H1 (cell line): ENCODE measurements around the gene UBTD1. TPM values are rescaled to one million over a fixed set of nuclear protein-coding genes. Genes with fewer than 3 reads are reported as not detected.

ENCODE experiments used
- CTCF ChIA-PET: fragments of 300-600 bp; sonication (Branson Sonifier 250); formaldehyde crosslinking; loops from one replicate; lab custom pipeline; 2021; ENCODE audit not compliant: partially characterized antibody; lab: Charles Lee
- POLR2A ChIA-PET: fragments of 300-600 bp; sonication (Branson Sonifier 250); formaldehyde crosslinking; loops from one replicate; lab custom pipeline; 2021; ENCODE audit warnings: inconsistent platforms; ENCODE audit not compliant: partially characterized antibody; lab: Charles Lee
- DNase-seq, 2 experiments: peaks; one replicate each; pipeline versions ENCODE4 v3.0.0 to v3.0.0-alpha.2; 2010 to 2022; ENCODE audit warnings: low spot score in 2 of 2, low read depth in 1 of 2, mixed read lengths in 1 of 2
- FAIRE-seq: peaks from 2 replicates; lab custom pipeline; 2011; peaks lifted over from hg19 to GRCh38; lab: Jason Lieb, UNC
- H2AFZ ChIP-seq: 2 replicates; pipeline ENCODE4 v1.8.1; 2012; ENCODE audit warnings: low read length, inconsistent platforms
- H2AK5ac ChIP-seq: 2 replicates; pipeline ENCODE4 v1.6.1; 2013; ENCODE audit warnings: low read depth, low read length
- H2BK120ac ChIP-seq: replicated peaks from 2 replicates; pipeline ENCODE3; 2013; ENCODE audit warnings: low read depth, low read length, inconsistent platforms
- H2BK12ac ChIP-seq: 2 replicates; pipeline ENCODE4 v1.6.1; 2013; ENCODE audit warnings: low read depth, low read length
- H2BK15ac ChIP-seq: 2 replicates; pipeline ENCODE4 v1.6.1; 2013; ENCODE audit warnings: low read length
- H2BK20ac ChIP-seq: 2 replicates; pipeline ENCODE4 v1.6.1; 2013; ENCODE audit warnings: low read length
- H2BK5ac ChIP-seq: 2 replicates; pipeline ENCODE4 v1.6.1; 2013; ENCODE audit warnings: low read depth, low read length
- H3K14ac ChIP-seq: 2 replicates; pipeline ENCODE4 v1.6.1; 2013; ENCODE audit warnings: inconsistent platforms; ENCODE audit not compliant: insufficient read length
- H3K18ac ChIP-seq: 2 replicates; pipeline ENCODE4 v1.6.1; 2013; ENCODE audit warnings: low read length; ENCODE audit errors: extremely low read depth
- H3K23ac ChIP-seq: 2 replicates; pipeline ENCODE4 v1.6.1; 2013; ENCODE audit warnings: inconsistent platforms; ENCODE audit not compliant: insufficient read length
- H3K23me2 ChIP-seq: 2 replicates; pipeline ENCODE4 v1.6.1; 2013; ENCODE audit warnings: low read depth, low read length
- H3K27ac ChIP-seq: 2 replicates; pipeline ENCODE4 v1.6.1; 2011; ENCODE audit warnings: low read depth, low read length, inconsistent platforms
- H3K27me3 ChIP-seq, 4 experiments: replicated peaks in 1 of 4; 1 replicate in 1 of 4; 2 replicates in 3 of 4; pipeline versions ENCODE4 v1.6.1 to v1.8.1; 2011 to 2013; ENCODE audit warnings: low read length in 3 of 4, mild to moderate bottlenecking in 3 of 4, inconsistent platforms in 2 of 4, mixed read lengths in 2 of 4, moderate library complexity in 1 of 4; ENCODE audit not compliant: control insufficient read depth in 3 of 4, insufficient read depth in 3 of 4; ENCODE audit errors: extremely low read depth in 1 of 4
- H3K36me3 ChIP-seq, 4 experiments: 2 replicates each; pipeline versions ENCODE4 v1.6.1 to v1.8.1; 2011 to 2013; ENCODE audit warnings: mild to moderate bottlenecking in 4 of 4, low read length in 3 of 4, moderate library complexity in 2 of 4, control low read depth in 1 of 4, inconsistent platforms in 1 of 4; ENCODE audit not compliant: insufficient read depth in 4 of 4, control insufficient read depth in 2 of 4
- H3K4ac ChIP-seq: replicated peaks from 2 replicates; pipeline ENCODE3; 2013; ENCODE audit warnings: low read length, low read depth, mixed read lengths, inconsistent platforms; ENCODE audit not compliant: insufficient read length
- H3K4me1 ChIP-seq, 4 experiments: replicated peaks in 1 of 4; 1 replicate in 1 of 4; 2 replicates in 3 of 4; pipeline versions ENCODE4 v1.6.1 to v1.8.1; 2011 to 2013; ENCODE audit warnings: low read length in 3 of 4, inconsistent platforms in 2 of 4, mixed read lengths in 1 of 4; ENCODE audit not compliant: insufficient read depth in 4 of 4, control insufficient read depth in 3 of 4
- H3K4me2 ChIP-seq, 2 experiments: 2 replicates each; pipeline versions ENCODE4 v1.6.1 to v1.8.1; 2011 to 2013; ENCODE audit warnings: low read depth in 2 of 2, low read length in 2 of 2, control low read depth in 1 of 2, inconsistent platforms in 1 of 2, mild to moderate bottlenecking in 1 of 2; ENCODE audit not compliant: insufficient read depth in 1 of 2
- H3K4me3 ChIP-seq, 4 experiments: fragments of 200-600, 300-600 bp in 1 of 4; sonication (generic), shearing (Covaris generic), sonication (Bioruptor Twin) in 1 of 4; 2 replicates each; pipeline versions ENCODE4 v1.5.1 to v1.8.1; 2011 to 2016; ENCODE audit warnings: low read length in 4 of 4, low read depth in 3 of 4, control low read depth in 2 of 4, inconsistent platforms in 2 of 4, mild to moderate bottlenecking in 2 of 4, mixed read lengths in 1 of 4, moderate library complexity in 1 of 4; ENCODE audit not compliant: insufficient read depth in 2 of 4; ENCODE audit errors: extremely low read depth in 1 of 4
- H3K56ac ChIP-seq: replicated peaks from 2 replicates; pipeline ENCODE3; 2013; ENCODE audit warnings: low read depth, mild to moderate bottlenecking, mixed read lengths, low read length, inconsistent platforms; ENCODE audit not compliant: insufficient read length
- H3K79me1 ChIP-seq: 2 replicates; pipeline ENCODE4 v1.6.1; 2013; ENCODE audit warnings: low read depth, low read length, control low read depth
- H3K79me2 ChIP-seq, 2 experiments: 2 replicates each; pipeline versions ENCODE4 v1.6.1 to v1.8.1; 2012 to 2013; ENCODE audit warnings: low read length in 2 of 2, mild to moderate bottlenecking in 2 of 2, inconsistent platforms in 1 of 2; ENCODE audit not compliant: insufficient read depth in 2 of 2, control insufficient read depth in 1 of 2
- H3K9ac ChIP-seq, 4 experiments: replicated peaks in 1 of 4; 1 replicate in 1 of 4; 2 replicates in 3 of 4; pipeline versions ENCODE4 v1.6.1 to v1.8.1; 2011 to 2013; ENCODE audit warnings: low read depth in 3 of 4, low read length in 3 of 4, control low read depth in 2 of 4, mild to moderate bottlenecking in 2 of 4, moderate library complexity in 2 of 4, inconsistent platforms in 1 of 4; ENCODE audit errors: extremely low read depth in 1 of 4
- H3K9me3 ChIP-seq, 2 experiments: 2 replicates each; pipeline versions ENCODE4 v1.6.1 to v1.8.1; 2012 to 2013; ENCODE audit warnings: mild to moderate bottlenecking in 2 of 2, moderate library complexity in 2 of 2, control low read depth in 1 of 2, inconsistent platforms in 1 of 2, low read depth in 1 of 2, low read length in 1 of 2, mixed read lengths in 1 of 2; ENCODE audit not compliant: insufficient read depth in 2 of 2
- H4K20me1 ChIP-seq, 2 experiments: replicated peaks in 1 of 2; 2 replicates each; pipeline versions ENCODE3 to v1.8.1; 2011 to 2013; ENCODE audit warnings: inconsistent platforms in 2 of 2, low read length in 2 of 2, mild to moderate bottlenecking in 1 of 2; ENCODE audit not compliant: insufficient read depth in 2 of 2, control insufficient read depth in 1 of 2
- H4K5ac ChIP-seq: 2 replicates; pipeline ENCODE4 v1.6.1; 2013; ENCODE audit warnings: low read length, low read depth, mixed read lengths, inconsistent platforms; ENCODE audit not compliant: insufficient read length
- H4K8ac ChIP-seq: 2 replicates; pipeline ENCODE4 v1.8.0; 2013; ENCODE audit warnings: mild to moderate bottlenecking, moderate library complexity, low read length, inconsistent platforms; ENCODE audit not compliant: insufficient read depth; ENCODE audit errors: extremely low read depth
- H4K91ac ChIP-seq: replicated peaks from 2 replicates; pipeline ENCODE3; 2013; ENCODE audit warnings: low read length, mixed read lengths, inconsistent platforms; ENCODE audit not compliant: insufficient read length
- ASH2L ChIP-seq: fragments of 200-600, 300-600 bp; sonication (generic); IDR thresholded peaks from one replicate; pipeline ENCODE4 v1.7.1; 2017; ENCODE audit warnings: low read length
- BACH1 ChIP-seq: IDR thresholded peaks from 2 replicates; pipeline ENCODE4 v1.6.1; 2012; ENCODE audit warnings: low read length, improper control_type of control experiment
- CHD1 ChIP-seq: IDR thresholded peaks from 2 replicates; pipeline ENCODE4 v1.6.1; 2012; ENCODE audit warnings: low read depth, low read length, improper control_type of control experiment
- GABPA ChIP-seq: IDR thresholded peaks from 2 replicates; pipeline ENCODE4 v1.6.1; 2011; ENCODE audit warnings: mild to moderate bottlenecking, low read length, moderate library complexity, borderline replicate concordance; ENCODE audit not compliant: insufficient read depth
- KDM1A ChIP-seq: fragments of 200-600, 300-600 bp; sonication (generic); IDR thresholded peaks from 2 replicates; pipeline ENCODE4 v1.7.1; 2016; ENCODE audit warnings: mild to moderate bottlenecking, low read length, borderline replicate concordance
- WGBS, 2 experiments: shearing (Covaris generic) in 1 of 2; methylation state at CpG; one replicate each; pipeline versions ENCODE4 v1.1.6 to v1.1.7; 2013 to 2015; ENCODE audit warnings: low lambda C conversion rate in 2 of 2, mixed read lengths in 2 of 2, inconsistent platforms in 1 of 2, low coverage in 1 of 2, missing lambda C conversion rate in 1 of 2; ENCODE audit not compliant: insufficient replicate concordance in 2 of 2, insufficient coverage in 1 of 2, insufficient read length in 1 of 2; ENCODE audit errors: extremely low coverage in 1 of 2, missing lambda C conversion rate in 1 of 2; 5-methylcytosine and 5-hydroxymethylcytosine counted together
- polyA plus RNA-seq, 7 experiments: library from polyadenylated mRNA; depleted of rRNA in 3 of 7; stranded (reverse) in 5 of 7; unstranded in 2 of 7; fragments of >200 nt in 5 of 7; fragments of 200-250 nt in 2 of 7; gene quantifications; 1 replicate in 5 of 7; 2 replicates in 1 of 7; 4 replicates in 1 of 7; pipeline versions ENCODE4 v1.2.1 to v1.2.3, GENCODE V29; 2011 to 2013; ENCODE audit warnings: missing spikeins in 2 of 7, mixed read lengths in 2 of 7
- total RNA-seq: library from RNA; stranded (reverse); fragmentation: NEBNext Ultra II Directional; extraction: Animal tissue kit (Norgen Biotek cat#: 25700); gene quantifications from 2 replicates; pipeline ENCODE4 v1.2.1, GENCODE V29; 2021

The UBTD1 gene
- total and polyA plus RNA-seq, 2 of the 8 experiments (the other 6 are each of a cell fraction or from before 2014, with no cell fraction given): 22.3 to 36.2 TPM

DNA sequence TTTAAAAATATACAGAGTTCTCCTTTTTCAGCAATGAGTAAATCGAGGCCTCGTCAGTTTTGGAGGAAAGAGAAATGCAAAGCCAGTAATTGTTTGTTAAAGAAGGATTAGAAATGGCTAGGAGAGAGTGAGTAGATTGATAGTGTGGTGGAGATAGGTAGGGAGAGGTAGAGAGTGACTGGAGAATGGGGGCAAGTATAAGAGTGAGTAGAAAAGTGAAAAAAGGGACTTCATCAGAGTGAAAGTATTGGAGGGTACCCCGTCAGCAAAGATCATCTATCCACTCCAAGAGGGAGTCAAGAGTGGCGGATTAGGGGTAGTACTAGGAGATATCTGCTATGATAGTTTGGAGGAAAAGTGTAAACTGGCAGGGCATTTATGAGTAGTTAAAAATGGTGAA, 64.6 kb downstream of the UBTD1 start:
- H2BK5ac ChIP-seq: no peak overlapping the region
- DNase-seq (no peak), FAIRE-seq (no peak)
- no peak overlapping the region for H2BK120ac ChIP-seq
- H3K27me3 ChIP-seq: no peaks in the 10 kb centered on the region
- no peak overlapping the region for H3K4ac ChIP-seq
- no peak overlapping the region for H3K4me3 ChIP-seq
- no peak overlapping the region for H4K8ac ChIP-seq
- ChIA-PET POLR2A (no interaction called here), CTCF (no interaction called here)
- no peak overlapping the region for H3K14ac ChIP-seq
- no peak overlapping the region for H3K23ac ChIP-seq
- no peaks in the 10 kb centered on the region for H3K79me1 ChIP-seq
- no peaks in the 10 kb centered on the region for H3K4me1 ChIP-seq
- H2AK5ac ChIP-seq: no peak overlapping the region
- H4K5ac ChIP-seq: no peak overlapping the region
- H3K27ac ChIP-seq: no peak overlapping the region
- no peak overlapping the region for H4K91ac ChIP-seq
- H4K20me1 ChIP-seq: no peaks in the 10 kb centered on the region
- H2AFZ ChIP-seq: no peak overlapping the region
- no peak overlapping the region for H3K4me2 ChIP-seq
- no peak overlapping the region for H2BK15ac ChIP-seq
- H3K9me3 ChIP-seq: peaks cover 3 to 4% of the 10 kb centered on the region in 2 experiments; a peak in 1 of 4 replicates
- H2BK20ac ChIP-seq: no peak overlapping the region
- no peak overlapping the region for H2BK12ac ChIP-seq
- no peaks in the 10 kb centered on the region for H3K23me2 ChIP-seq
- WGBS, 2 experiments: 86% methylated on average over 4 of the region's 4 CpGs; no CpG with 5 or more reads in 1 of the 2 experiments
- H3K79me2 ChIP-seq: no peaks in the 10 kb centered on the region
- H3K9ac ChIP-seq: no peak overlapping the region
- no peak overlapping the region for H3K18ac ChIP-seq
- H3K56ac ChIP-seq: no peak overlapping the region
- no peaks in the 10 kb centered on the region; a peak in 1 of 8 replicates for H3K36me3 ChIP-seq
- no peak for TF ChIP-seq KDM1A
- TF ChIP-seq CHD1: no peak
- TF ChIP-seq GABPA: no peak
- no peak for TF ChIP-seq BACH1
- no peak for TF ChIP-seq ASH2L
